Cardiac fibroblast (primary cell): ENCODE data around the gene PREP.
A peak's percentile ranks its signal among the peaks of the same experiment; 100 is the strongest.

Experiments
- DNase-seq, 2 donors: peaks; one replicate each; pipeline versions ENCODE4 v3.0.0 to v3.0.0-alpha.2; 2010; ENCODE audit warnings: low read depth in 2 of 2
- H3K4me3 ChIP-seq, 2 donors: replicated peaks in 1 of 2; 1 replicate in 1 of 2; 2 replicates in 1 of 2; pipeline ENCODE4 v1.5.1; 2011; ENCODE audit warnings: low read depth in 2 of 2, low read length in 2 of 2, mild to moderate bottlenecking in 2 of 2, moderate library complexity in 1 of 2
- CTCF ChIP-seq: IDR thresholded peaks from one replicate; pipeline ENCODE4 v1.5.1; 2011; ENCODE audit warnings: low read depth, mild to moderate bottlenecking, low read length, inconsistent platforms

PREP gene

GRCh38 chr6:105270511-105270910, 132.4 kb downstream of the PREP start:
- H3K4me3 ChIP-seq = no peak overlapping the region
- no peak for DNase-seq
- TF ChIP-seq CTCF = no peak

- no peak overlapping the region for H3K4me3 ChIP-seq
- no peak for DNase-seq
- TF ChIP-seq CTCF = no peak
These were observed 133.5 kb downstream of the PREP start for GRCh38 chr6:105269390-105269789.

- H3K4me3 ChIP-seq = no peak overlapping the region
- DNase-seq = no peak
- TF ChIP-seq CTCF = no peak
These were observed 138.9 kb downstream of the PREP start for GRCh38 chr6:105263685-105264610.

- H3K4me3 ChIP-seq = no peak overlapping the region
- no peak for DNase-seq
- no peak for TF ChIP-seq CTCF
These were observed 142.7 kb downstream of the PREP start for GRCh38 chr6:105259913-105260889.

- DNase-seq = peak in 1 of 2 donors; percentile 45
- no peak for TF ChIP-seq CTCF
- no peak overlapping the region for H3K4me3 ChIP-seq
These were observed 144.1 kb downstream of the PREP start for GRCh38 chr6:105258816-105259215.

GRCh38 chr6:105257340-105257739, 145.5 kb downstream of the PREP start:
- TF ChIP-seq CTCF = no peak
- DNase-seq = no peak
- H3K4me3 ChIP-seq = no peak overlapping the region
